H1 (cell line): ENCODE data around the gene FCGR2B. TPM values are rescaled to one million over a fixed set of nuclear protein-coding genes. Genes with fewer than 3 reads are reported as not detected.

Experiments used
- ATF2 ChIP-seq: IDR thresholded peaks from 2 replicates; pipeline ENCODE4 v1.6.1; 2012; ENCODE audit warnings: low read length, inconsistent platforms
- CHD7 ChIP-seq: fragments of 300-600 bp; sonication (generic); IDR thresholded peaks from 2 replicates; pipeline ENCODE4 v1.7.1; 2012; ENCODE audit warnings: low read length, moderate library complexity, mild to moderate bottlenecking, inconsistent platforms; ENCODE audit not compliant: insufficient replicate concordance
- CTBP2 ChIP-seq: IDR thresholded peaks from 2 replicates; pipeline ENCODE4 v1.7.0; 2011; ENCODE audit warnings: borderline replicate concordance, mild to moderate bottlenecking, moderate library complexity, mixed read lengths, low read length; ENCODE audit not compliant: insufficient read depth, insufficient read length
- EP300 ChIP-seq, 2 experiments: IDR thresholded peaks; 1 replicate in 1 of 2; 2 replicates in 1 of 2; pipeline ENCODE4 v1.6.1; 2011 to 2012; ENCODE audit warnings: low read depth in 2 of 2, low read length in 2 of 2, mild to moderate bottlenecking in 2 of 2, borderline replicate concordance in 1 of 2, inconsistent platforms in 1 of 2, moderate library complexity in 1 of 2
- JUND ChIP-seq: IDR thresholded peaks from 2 replicates; pipeline ENCODE4 v1.6.1; 2011; ENCODE audit warnings: mild to moderate bottlenecking, improper control_type of control experiment, low read length
- RXRA ChIP-seq: IDR thresholded peaks from 2 replicates; pipeline ENCODE4 v1.6.1; 2011; ENCODE audit warnings: low read depth, mild to moderate bottlenecking, low read length, moderate library complexity; ENCODE audit not compliant: insufficient read depth
- YY1 ChIP-seq: IDR thresholded peaks from 2 replicates; pipeline ENCODE4 v1.6.1; 2011; ENCODE audit warnings: low read depth, mild to moderate bottlenecking, low read length
- polyA plus RNA-seq, 7 experiments: library from polyadenylated mRNA; depleted of rRNA in 3 of 7; stranded (reverse) in 5 of 7; unstranded in 2 of 7; fragments of >200 nt in 5 of 7; fragments of 200-250 nt in 2 of 7; gene quantifications; 1 replicate in 5 of 7; 2 replicates in 1 of 7; 4 replicates in 1 of 7; pipeline versions ENCODE4 v1.2.1 to v1.2.3, GENCODE V29; 2011 to 2013; ENCODE audit warnings: missing spikeins in 2 of 7, mixed read lengths in 2 of 7
- total RNA-seq: library from RNA; stranded (reverse); fragmentation: NEBNext Ultra II Directional; extraction: Animal tissue kit (Norgen Biotek cat#: 25700); gene quantifications from 2 replicates; pipeline ENCODE4 v1.2.1, GENCODE V29; 2021

Gene FCGR2B
- total and polyA plus RNA-seq, 2 of the 8 experiments (the other 6 are each of a cell fraction or from before 2014, with no cell fraction given): 0.05 TPM; not detected in 1

- TF ChIP-seq CHD7: no peak
- no peak for TF ChIP-seq YY1
- TF ChIP-seq RXRA: no peak
- no peak for TF ChIP-seq CTBP2
- no peak for TF ChIP-seq EP300 (IDR thresholded peaks at IDR 0.05; ENCODE audit: borderline replicate concordance in 1 of 2, low read depth in 2 of 2, low read length in 2 of 2)
- TF ChIP-seq JUND: no peak
- no peak for TF ChIP-seq ATF2
Observed at GRCh38 chr1:161706482-161707347, 43.8 kb downstream of the FCGR2B start, which contains the start of gene FCRLA (continued).
